K562 (cell line): ENCODE measurements around the gene FHL1. TPM values are rescaled to one million over a fixed set of nuclear protein-coding genes. Genes with fewer than 3 reads are reported as not detected.

Experiments used
- FOXK1 ChIP-seq: sonication (generic); formaldehyde crosslinking; IDR thresholded peaks from 2 replicates; pipeline ENCODE4 v1.8.0; 2022; ENCODE audit warnings: missing genetic modification reagents, mild to moderate bottlenecking, borderline replicate concordance
- NCOR1 ChIP-seq: fragments of 450-650 bp; IDR thresholded peaks from 2 replicates; pipeline ENCODE4 v1.6.1; 2016; ENCODE audit warnings: mild to moderate bottlenecking, moderate library complexity
- SMARCA5 ChIP-seq: fragments of 450-650 bp; IDR thresholded peaks from 2 replicates; pipeline ENCODE4 v1.6.1; 2016
- ZC3H11A ChIP-seq: IDR thresholded peaks from 2 replicates; pipeline ENCODE4 v1.6.1; 2012; ENCODE audit warnings: low read depth, low read length, improper control_type of control experiment
- polyA plus RNA-seq, 8 experiments: library from polyadenylated mRNA; depleted of rRNA in 4 of 8; stranded (reverse) in 5 of 8; unstranded in 3 of 8; fragments of >200 nt; fragmentation: Nextera tagmentation in 2 of 8; fragmentation: Illumina TruSeq in 1 of 8; extraction: Ambion mirVana in 2 of 8; extraction: Trizol in 1 of 8; gene quantifications; 2 replicates each; pipeline versions ENCODE4 v1.2.1 to v1.2.3, GENCODE V29; 2011 to 2014; ENCODE audit warnings: inconsistent platforms in 1 of 8, missing spikeins in 1 of 8
- total RNA-seq, 7 experiments: library from RNA; depleted of rRNA in 6 of 7; stranded (reverse); fragments of >200 nt in 6 of 7; fragmentation: Illumina TruSeq in 2 of 7; extraction: Trizol in 2 of 7; gene quantifications; 2 replicates each; pipeline versions ENCODE4 v1.2.1 to v1.2.3, GENCODE V29; 2011 to 2021; ENCODE audit warnings: low replicate concordance in 1 of 7
- TF ChIP-seq, protein P1 (sequence below), 2 experiments: fragments of 450-650 bp; IDR thresholded peaks; 2 replicates each; pipeline ENCODE4 v1.6.1; 2018; ENCODE audit warnings: mild to moderate bottlenecking in 2 of 2, low read depth in 1 of 2; ENCODE audit not compliant: partially characterized antibody in 2 of 2
- TF ChIP-seq, protein P2 (sequence below): fragments of 450-650 bp; IDR thresholded peaks from 2 replicates; pipeline ENCODE4 v1.6.1; 2016; ENCODE audit warnings: mild to moderate bottlenecking
- TF ChIP-seq, protein P3 (sequence below): fragments of 250-450 bp; sonication (Bioruptor Pico); IDR thresholded peaks from 2 replicates; pipeline ENCODE4 v1.5.0; 2020; ENCODE audit warnings: mild to moderate bottlenecking, borderline replicate concordance

FHL1 gene
- total and polyA plus RNA-seq, 9 of the 15 experiments (the other 6 are each of a cell fraction or from before 2014, with no cell fraction given): 0.03 to 3.0 (median 0.13) TPM; not detected in 1

DNA sequence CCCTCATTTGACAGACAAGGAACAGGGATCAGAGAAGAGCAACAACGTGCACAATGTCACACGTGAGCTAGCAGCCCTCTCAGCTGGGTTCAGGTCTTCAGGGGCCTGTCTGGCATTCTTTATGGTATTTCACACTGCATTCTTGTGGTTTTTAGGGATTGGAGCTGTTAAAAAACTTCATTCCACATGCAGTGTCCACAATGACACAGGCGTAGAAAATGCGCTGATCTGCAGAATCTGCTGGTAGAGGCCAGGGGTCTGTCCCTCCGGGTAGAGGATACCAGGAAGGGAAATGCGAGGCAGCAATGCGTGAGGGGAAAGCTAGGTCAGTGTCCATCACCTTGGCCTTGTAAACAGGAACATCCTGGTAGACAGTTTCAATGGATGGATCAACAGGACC, 67.2 kb downstream of the FHL1 start (continued):
- TF ChIP-seq, protein P1, sequence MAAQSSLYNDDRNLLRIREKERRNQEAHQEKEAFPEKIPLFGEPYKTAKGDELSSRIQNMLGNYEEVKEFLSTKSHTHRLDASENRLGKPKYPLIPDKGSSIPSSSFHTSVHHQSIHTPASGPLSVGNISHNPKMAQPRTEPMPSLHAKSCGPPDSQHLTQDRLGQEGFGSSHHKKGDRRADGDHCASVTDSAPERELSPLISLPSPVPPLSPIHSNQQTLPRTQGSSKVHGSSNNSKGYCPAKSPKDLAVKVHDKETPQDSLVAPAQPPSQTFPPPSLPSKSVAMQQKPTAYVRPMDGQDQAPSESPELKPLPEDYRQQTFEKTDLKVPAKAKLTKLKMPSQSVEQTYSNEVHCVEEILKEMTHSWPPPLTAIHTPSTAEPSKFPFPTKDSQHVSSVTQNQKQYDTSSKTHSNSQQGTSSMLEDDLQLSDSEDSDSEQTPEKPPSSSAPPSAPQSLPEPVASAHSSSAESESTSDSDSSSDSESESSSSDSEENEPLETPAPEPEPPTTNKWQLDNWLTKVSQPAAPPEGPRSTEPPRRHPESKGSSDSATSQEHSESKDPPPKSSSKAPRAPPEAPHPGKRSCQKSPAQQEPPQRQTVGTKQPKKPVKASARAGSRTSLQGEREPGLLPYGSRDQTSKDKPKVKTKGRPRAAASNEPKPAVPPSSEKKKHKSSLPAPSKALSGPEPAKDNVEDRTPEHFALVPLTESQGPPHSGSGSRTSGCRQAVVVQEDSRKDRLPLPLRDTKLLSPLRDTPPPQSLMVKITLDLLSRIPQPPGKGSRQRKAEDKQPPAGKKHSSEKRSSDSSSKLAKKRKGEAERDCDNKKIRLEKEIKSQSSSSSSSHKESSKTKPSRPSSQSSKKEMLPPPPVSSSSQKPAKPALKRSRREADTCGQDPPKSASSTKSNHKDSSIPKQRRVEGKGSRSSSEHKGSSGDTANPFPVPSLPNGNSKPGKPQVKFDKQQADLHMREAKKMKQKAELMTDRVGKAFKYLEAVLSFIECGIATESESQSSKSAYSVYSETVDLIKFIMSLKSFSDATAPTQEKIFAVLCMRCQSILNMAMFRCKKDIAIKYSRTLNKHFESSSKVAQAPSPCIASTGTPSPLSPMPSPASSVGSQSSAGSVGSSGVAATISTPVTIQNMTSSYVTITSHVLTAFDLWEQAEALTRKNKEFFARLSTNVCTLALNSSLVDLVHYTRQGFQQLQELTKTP (IDR thresholded peaks at IDR 0.05; ENCODE audit: low read depth in 1 of 2, partially characterized antibody in 2 of 2): no peak
- no peak for TF ChIP-seq SMARCA5
- no peak for TF ChIP-seq ZC3H11A
- no peak for TF ChIP-seq NCOR1
- TF ChIP-seq, protein P2, sequence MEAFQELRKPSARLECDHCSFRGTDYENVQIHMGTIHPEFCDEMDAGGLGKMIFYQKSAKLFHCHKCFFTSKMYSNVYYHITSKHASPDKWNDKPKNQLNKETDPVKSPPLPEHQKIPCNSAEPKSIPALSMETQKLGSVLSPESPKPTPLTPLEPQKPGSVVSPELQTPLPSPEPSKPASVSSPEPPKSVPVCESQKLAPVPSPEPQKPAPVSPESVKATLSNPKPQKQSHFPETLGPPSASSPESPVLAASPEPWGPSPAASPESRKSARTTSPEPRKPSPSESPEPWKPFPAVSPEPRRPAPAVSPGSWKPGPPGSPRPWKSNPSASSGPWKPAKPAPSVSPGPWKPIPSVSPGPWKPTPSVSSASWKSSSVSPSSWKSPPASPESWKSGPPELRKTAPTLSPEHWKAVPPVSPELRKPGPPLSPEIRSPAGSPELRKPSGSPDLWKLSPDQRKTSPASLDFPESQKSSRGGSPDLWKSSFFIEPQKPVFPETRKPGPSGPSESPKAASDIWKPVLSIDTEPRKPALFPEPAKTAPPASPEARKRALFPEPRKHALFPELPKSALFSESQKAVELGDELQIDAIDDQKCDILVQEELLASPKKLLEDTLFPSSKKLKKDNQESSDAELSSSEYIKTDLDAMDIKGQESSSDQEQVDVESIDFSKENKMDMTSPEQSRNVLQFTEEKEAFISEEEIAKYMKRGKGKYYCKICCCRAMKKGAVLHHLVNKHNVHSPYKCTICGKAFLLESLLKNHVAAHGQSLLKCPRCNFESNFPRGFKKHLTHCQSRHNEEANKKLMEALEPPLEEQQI: no peak
- TF ChIP-seq, protein P3, sequence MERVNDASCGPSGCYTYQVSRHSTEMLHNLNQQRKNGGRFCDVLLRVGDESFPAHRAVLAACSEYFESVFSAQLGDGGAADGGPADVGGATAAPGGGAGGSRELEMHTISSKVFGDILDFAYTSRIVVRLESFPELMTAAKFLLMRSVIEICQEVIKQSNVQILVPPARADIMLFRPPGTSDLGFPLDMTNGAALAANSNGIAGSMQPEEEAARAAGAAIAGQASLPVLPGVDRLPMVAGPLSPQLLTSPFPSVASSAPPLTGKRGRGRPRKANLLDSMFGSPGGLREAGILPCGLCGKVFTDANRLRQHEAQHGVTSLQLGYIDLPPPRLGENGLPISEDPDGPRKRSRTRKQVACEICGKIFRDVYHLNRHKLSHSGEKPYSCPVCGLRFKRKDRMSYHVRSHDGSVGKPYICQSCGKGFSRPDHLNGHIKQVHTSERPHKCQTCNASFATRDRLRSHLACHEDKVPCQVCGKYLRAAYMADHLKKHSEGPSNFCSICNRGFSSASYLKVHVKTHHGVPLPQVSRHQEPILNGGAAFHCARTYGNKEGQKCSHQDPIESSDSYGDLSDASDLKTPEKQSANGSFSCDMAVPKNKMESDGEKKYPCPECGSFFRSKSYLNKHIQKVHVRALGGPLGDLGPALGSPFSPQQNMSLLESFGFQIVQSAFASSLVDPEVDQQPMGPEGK: no peak
- TF ChIP-seq FOXK1 (CRISPR knock-in tag): no peak
